BLaER1 treated with 17β-estradiol and CSF1 and Interleukin-3, amounts not matched to agents 10 nM and 100 nM (cell line): Measurements from ENCODE around the gene CUX1.

Experiments
- H3K27ac ChIP-seq, 11 experiments: shearing (Covaris generic); formaldehyde crosslinking; 2 replicates each; pipeline ENCODE4 v1.8.1; 2022
- H3K27me3 ChIP-seq, 11 experiments: shearing (Covaris generic); formaldehyde crosslinking; 2 replicates each; pipeline ENCODE4 v1.8.1; 2022
- H3K36me3 ChIP-seq, 11 experiments: shearing (Covaris generic); formaldehyde crosslinking; 2 replicates each; pipeline ENCODE4 v1.8.1; 2022
- H3K4me1 ChIP-seq, 10 experiments: shearing (Covaris generic); formaldehyde crosslinking; 2 replicates each; pipeline ENCODE4 v1.8.1; 2022
- H3K4me2 ChIP-seq, 11 experiments: shearing (Covaris generic); formaldehyde crosslinking; 2 replicates each; pipeline ENCODE4 v1.8.1; 2022
- H3K4me3 ChIP-seq, 10 experiments: shearing (Covaris generic); formaldehyde crosslinking; 2 replicates each; pipeline ENCODE4 v1.8.1; 2022
- H3K9ac ChIP-seq, 11 experiments: shearing (Covaris generic); formaldehyde crosslinking; 2 replicates each; pipeline ENCODE4 v1.8.1; 2022
- H3K9me3 ChIP-seq, 11 experiments: shearing (Covaris generic); formaldehyde crosslinking; replicated peaks in 1 of 11; 2 replicates each; pipeline ENCODE4 v1.8.1; 2022
- H4K20me1 ChIP-seq, 11 experiments: shearing (Covaris generic); formaldehyde crosslinking; 2 replicates each; pipeline ENCODE4 v1.8.1; 2022
- Cebpa-rat ChIP-seq, 11 experiments: shearing (Covaris generic); IDR thresholded peaks; 2 replicates each; pipeline ENCODE4 v1.8.1; 2022

The CUX1 gene

GRCh38 chr7:102156867-102157266, 339.4 kb downstream of the CUX1 start:
- Histone ChIP-seq H3K36me3 (peaks cover 71 to 96% (median 92%) of the 10 kb centered on the region in 11 experiments), H3K27ac (no peak overlapping the region), H4K20me1 (peaks cover 0 to 36% (median 0%) of the 10 kb centered on the region in 11 experiments; a peak in 6 of 22 replicates), H3K27me3 (no peaks in the 10 kb centered on the region), H3K4me2 (no peak overlapping the region), H3K4me3 (no peak overlapping the region), H3K9me3 (peaks cover 0 to 26% (median 17%) of the 10 kb centered on the region in 11 experiments; a peak in 16 of 22 replicates), H3K4me1 (no peaks in the 10 kb centered on the region), H3K9ac (no peak overlapping the region)
- TF ChIP-seq Cebpa-rat (IDR thresholded peaks at IDR 0.05), result no peak

DNA sequence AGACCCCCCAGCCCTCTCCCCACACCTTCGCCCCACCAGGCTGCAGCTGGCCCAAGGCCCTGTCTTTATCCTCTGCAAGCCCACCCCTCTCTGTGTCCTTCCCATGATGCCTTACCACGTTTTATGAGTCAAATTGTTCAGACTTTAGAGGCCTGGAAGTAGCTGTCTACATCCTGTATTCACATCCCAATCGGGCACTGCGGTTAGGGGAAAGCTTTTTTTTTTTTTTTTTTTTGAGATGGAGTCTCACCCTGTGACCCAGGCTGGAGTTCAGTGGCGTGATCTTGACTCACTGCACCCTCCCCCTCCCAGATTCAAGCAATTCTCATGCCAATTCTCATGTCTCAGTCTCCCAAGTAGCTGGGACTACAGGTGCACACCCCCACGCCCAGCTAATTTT, 347.7 kb downstream of the CUX1 start:
- Histone ChIP-seq H3K36me3 (peaks cover 59 to 100% (median 92%) of the 10 kb centered on the region in 11 experiments), H4K20me1 (peaks cover 0 to 40% (median 4%) of the 10 kb centered on the region in 11 experiments; a peak in 7 of 22 replicates), H3K9ac (no peak overlapping the region), H3K4me1 (peaks cover 10 to 37% (median 28%) of the 10 kb centered on the region in 10 experiments), H3K9me3 (no peaks in the 10 kb centered on the region), H3K4me3 (no peak overlapping the region), H3K27ac (0 out of 22 replicates have a peak overlapping the region, but pooled peaks of 2 of the 11 experiments have one; percentile 4 to 13), H3K4me2 (peak overlapping the region in 4 of 11 experiments; percentile 17 to 37 (median 32); a peak in 2 of 22 replicates), H3K27me3 (no peaks in the 10 kb centered on the region)
- TF ChIP-seq Cebpa-rat (IDR thresholded peaks at IDR 0.05), result no peak

DNA sequence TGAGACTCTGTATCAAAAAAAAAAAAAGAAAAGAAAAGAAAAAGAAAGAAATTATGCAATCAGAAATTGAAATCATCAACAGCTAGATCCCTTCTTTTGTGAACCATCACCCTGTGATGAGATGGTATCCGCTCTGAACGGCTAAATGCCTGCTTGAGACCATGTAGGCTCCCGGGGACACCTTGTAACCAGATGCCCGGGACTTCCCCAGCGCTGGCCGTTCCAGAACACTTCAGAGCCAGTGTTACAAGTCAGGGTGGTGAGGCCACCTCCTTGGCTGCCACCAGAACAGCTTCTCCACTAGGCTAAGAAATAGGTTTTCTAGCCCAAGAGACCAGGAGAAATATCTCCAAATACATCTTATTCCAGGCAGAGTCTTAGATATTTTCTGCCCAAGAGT, 349.8 kb downstream of the CUX1 start:
- H3K27ac ChIP-seq, result no peak overlapping the region
- peaks cover 10 to 37% (median 29%) of the 10 kb centered on the region in 10 experiments for H3K4me1 ChIP-seq
- no peaks in the 10 kb centered on the region for H3K9me3 ChIP-seq
- peaks cover 0 to 31% (median 4%) of the 10 kb centered on the region in 11 experiments; a peak in 7 of 22 replicates for H4K20me1 ChIP-seq
- no peak overlapping the region for H3K9ac ChIP-seq
- no peak overlapping the region for H3K4me2 ChIP-seq
- H3K4me3 ChIP-seq, result no peak overlapping the region
- peaks cover 60 to 100% (median 92%) of the 10 kb centered on the region in 11 experiments for H3K36me3 ChIP-seq
- no peak for TF ChIP-seq Cebpa-rat (IDR thresholded peaks at IDR 0.05)
- H3K27me3 ChIP-seq, result no peaks in the 10 kb centered on the region

GRCh38 chr7:102169651-102170392, 352.4 kb downstream of the CUX1 start:
- peak overlapping the region in 3 of 11 experiments; percentile 4 to 35 (median 12); a peak in 3 of 22 replicates for H3K9ac ChIP-seq
- H4K20me1 ChIP-seq, result peaks cover 0 to 11% (median 2%) of the 10 kb centered on the region in 11 experiments; a peak in 7 of 22 replicates
- peak overlapping the region in 9 of 11 experiments; percentile 8 to 67 (median 36); a peak in 14 of 22 replicates for H3K4me2 ChIP-seq
- H3K27me3 ChIP-seq, result no peaks in the 10 kb centered on the region
- peaks cover 3 to 19% (median 14%) of the 10 kb centered on the region in 10 experiments for H3K4me1 ChIP-seq
- no peaks in the 10 kb centered on the region for H3K9me3 ChIP-seq
- peak overlapping the region in 8 of 11 experiments; percentile 13 to 51 (median 34); a peak in 14 of 22 replicates for H3K27ac ChIP-seq
- H3K36me3 ChIP-seq, result peaks cover 71 to 100% (median 92%) of the 10 kb centered on the region in 11 experiments
- H3K4me3 ChIP-seq, result no peak overlapping the region
- TF ChIP-seq Cebpa-rat (IDR thresholded peaks at IDR 0.05), result no peak

DNA sequence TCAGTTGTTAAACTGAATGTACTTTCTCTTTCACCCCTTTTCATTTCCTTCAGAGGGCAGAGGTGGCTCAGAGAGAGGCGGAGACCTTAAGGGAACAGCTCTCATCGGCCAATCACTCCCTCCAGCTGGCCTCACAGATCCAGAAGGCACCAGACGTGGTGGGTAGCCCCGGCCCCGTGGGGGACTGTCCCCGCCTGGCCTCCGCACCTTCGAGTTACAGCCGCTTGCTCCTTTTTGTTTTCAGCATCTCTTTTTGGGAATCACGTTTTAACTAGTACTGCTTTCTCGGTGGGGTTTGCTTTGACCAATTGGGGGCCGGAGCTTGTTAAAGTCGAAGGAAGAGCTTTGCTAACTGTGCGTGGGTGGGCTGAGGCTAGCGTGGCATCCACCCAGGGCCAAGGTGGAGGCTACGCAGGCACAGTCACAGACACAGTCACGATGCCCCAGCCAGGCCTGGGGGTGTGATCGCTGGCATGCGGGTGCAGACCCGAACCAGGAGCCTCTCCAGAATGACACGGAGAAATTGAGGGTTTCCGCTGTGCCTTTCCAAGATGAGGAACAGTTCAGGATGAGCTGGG, 353.1 kb downstream of the CUX1 start:
- Histone ChIP-seq H3K9me3 (no peaks in the 10 kb centered on the region), H3K27me3 (no peaks in the 10 kb centered on the region), H3K27ac (peak overlapping the region in 7 of 11 experiments; percentile 13 to 51 (median 30); a peak in 6 of 22 replicates), H3K4me1 (peaks cover 0 to 18% (median 12%) of the 10 kb centered on the region in 10 experiments; a peak in 16 of 20 replicates), H4K20me1 (peaks cover 0 to 17% (median 0%) of the 10 kb centered on the region in 11 experiments; a peak in 7 of 22 replicates), H3K4me3 (no peak overlapping the region), H3K4me2 (no peak overlapping the region), H3K36me3 (peaks cover 76 to 100% (median 94%) of the 10 kb centered on the region in 11 experiments), H3K9ac (no peak overlapping the region)
- TF ChIP-seq Cebpa-rat (IDR thresholded peaks at IDR 0.05), result no peak

DNA sequence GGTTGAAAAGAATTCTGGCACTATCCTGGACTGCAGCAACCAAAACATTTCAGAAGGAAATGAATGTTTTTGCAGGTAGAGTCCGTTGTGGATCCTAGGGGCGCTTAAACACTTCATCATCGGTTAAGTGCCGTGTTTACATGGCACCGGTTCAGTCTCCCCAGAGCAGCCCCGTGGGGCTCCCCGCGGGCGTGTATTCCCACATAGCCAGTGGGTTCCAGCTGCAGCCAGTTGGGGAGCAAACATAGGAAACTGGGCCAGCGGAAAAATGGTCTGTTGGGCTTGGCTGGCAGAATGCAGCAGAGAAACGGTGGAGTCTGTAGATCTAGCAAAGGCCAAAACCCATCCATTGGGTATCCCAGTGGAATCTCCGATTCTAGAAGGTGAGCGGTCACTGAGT, 356.2 kb downstream of the CUX1 start:
- H3K4me3 ChIP-seq, result no peak overlapping the region
- TF ChIP-seq Cebpa-rat (IDR thresholded peaks at IDR 0.05), result no peak
- no peak overlapping the region for H3K9ac ChIP-seq
- peaks cover 0 to 27% (median 4%) of the 10 kb centered on the region in 11 experiments; a peak in 7 of 22 replicates for H4K20me1 ChIP-seq
- no peaks in the 10 kb centered on the region for H3K27me3 ChIP-seq
- no peaks in the 10 kb centered on the region for H3K9me3 ChIP-seq
- H3K36me3 ChIP-seq, result peaks cover 82 to 100% (median 95%) of the 10 kb centered on the region in 11 experiments
- no peak overlapping the region for H3K27ac ChIP-seq
- H3K4me1 ChIP-seq, result peaks cover 0 to 25% (median 11%) of the 10 kb centered on the region in 10 experiments; a peak in 16 of 20 replicates
- no peak overlapping the region for H3K4me2 ChIP-seq

GRCh38 chr7:102175423-102176170, 358.2 kb downstream of the CUX1 start:
- TF ChIP-seq Cebpa-rat (IDR thresholded peaks at IDR 0.05), result no peak
- Histone ChIP-seq H4K20me1 (peaks cover 0 to 29% (median 0%) of the 10 kb centered on the region in 11 experiments; a peak in 7 of 22 replicates), H3K4me1 (peaks cover 0 to 11% (median 0%) of the 10 kb centered on the region in 10 experiments; a peak in 4 of 20 replicates), H3K36me3 (peaks cover 91 to 100% (median 98%) of the 10 kb centered on the region in 11 experiments), H3K9me3 (no peaks in the 10 kb centered on the region), H3K4me3 (no peak overlapping the region), H3K27ac (no peak overlapping the region), H3K9ac (no peak overlapping the region), H3K4me2 (no peak overlapping the region), H3K27me3 (no peaks in the 10 kb centered on the region)

- H3K9me3 ChIP-seq, result no peaks in the 10 kb centered on the region
- H3K36me3 ChIP-seq, result peaks cover 91 to 100% (median 99%) of the 10 kb centered on the region in 11 experiments
- H3K9ac ChIP-seq, result no peak overlapping the region
- no peak for TF ChIP-seq Cebpa-rat (IDR thresholded peaks at IDR 0.05)
- no peak overlapping the region for H3K27ac ChIP-seq
- H3K27me3 ChIP-seq, result no peaks in the 10 kb centered on the region
- H3K4me1 ChIP-seq, result peaks cover 0 to 11% (median 0%) of the 10 kb centered on the region in 10 experiments; a peak in 4 of 20 replicates
- no peak overlapping the region for H3K4me3 ChIP-seq
- no peak overlapping the region for H3K4me2 ChIP-seq
- H4K20me1 ChIP-seq, result peaks cover 0 to 42% (median 0%) of the 10 kb centered on the region in 11 experiments; a peak in 7 of 22 replicates
These were observed 361.0 kb downstream of the CUX1 start for GRCh38 chr7:102178410-102178809.
